ENCODE measurements around the gene GYS1. TPM values are rescaled to one million over a fixed set of nuclear protein-coding genes. Genes with fewer than 3 reads are reported as not detected.

Gene GYS1
- total RNA-seq, 4 donors from 2014 or later, result 28.8 to 42.0 (median 31.0) TPM

DNA sequence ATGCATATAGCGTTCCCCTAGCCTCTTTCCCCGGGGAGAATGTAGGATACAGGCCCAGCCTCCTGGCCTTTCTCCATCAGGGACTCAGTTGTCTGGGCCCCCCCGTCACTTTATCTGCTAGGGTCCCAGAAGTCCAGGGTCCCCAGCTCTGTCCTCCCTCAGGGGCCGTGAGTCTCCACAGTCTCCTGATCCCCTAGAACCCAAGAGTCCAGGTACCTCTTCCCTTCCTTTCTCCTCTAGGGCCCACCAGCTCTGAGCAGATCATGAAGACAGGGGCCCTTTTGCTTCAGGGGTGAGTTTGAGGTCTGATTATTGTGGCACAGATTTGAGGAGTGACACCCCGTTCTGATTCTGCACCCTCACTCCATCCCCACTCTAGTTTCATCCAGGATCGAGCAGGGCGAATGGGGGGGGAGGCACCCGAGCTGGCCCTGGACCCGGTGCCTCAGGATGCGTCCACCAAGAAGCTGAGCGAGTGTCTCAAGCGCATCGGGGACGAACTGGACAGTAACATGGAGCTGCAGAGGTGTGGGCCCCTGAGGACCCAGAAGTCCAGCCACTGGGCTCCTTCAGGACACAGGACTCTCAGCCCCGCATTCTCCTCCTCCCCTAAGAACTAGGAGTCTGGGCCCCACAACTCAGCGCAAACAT, 37.7 kb downstream of the GYS1 start:
- no peak for DNase-seq (ENCODE audit: low spot score in 2 of 2)
- peaks cover 0 to 18% (median 0%) of the 10 kb centered on the region in 3 donors for H3K36me3 ChIP-seq
- TF ChIP-seq, protein P1, sequence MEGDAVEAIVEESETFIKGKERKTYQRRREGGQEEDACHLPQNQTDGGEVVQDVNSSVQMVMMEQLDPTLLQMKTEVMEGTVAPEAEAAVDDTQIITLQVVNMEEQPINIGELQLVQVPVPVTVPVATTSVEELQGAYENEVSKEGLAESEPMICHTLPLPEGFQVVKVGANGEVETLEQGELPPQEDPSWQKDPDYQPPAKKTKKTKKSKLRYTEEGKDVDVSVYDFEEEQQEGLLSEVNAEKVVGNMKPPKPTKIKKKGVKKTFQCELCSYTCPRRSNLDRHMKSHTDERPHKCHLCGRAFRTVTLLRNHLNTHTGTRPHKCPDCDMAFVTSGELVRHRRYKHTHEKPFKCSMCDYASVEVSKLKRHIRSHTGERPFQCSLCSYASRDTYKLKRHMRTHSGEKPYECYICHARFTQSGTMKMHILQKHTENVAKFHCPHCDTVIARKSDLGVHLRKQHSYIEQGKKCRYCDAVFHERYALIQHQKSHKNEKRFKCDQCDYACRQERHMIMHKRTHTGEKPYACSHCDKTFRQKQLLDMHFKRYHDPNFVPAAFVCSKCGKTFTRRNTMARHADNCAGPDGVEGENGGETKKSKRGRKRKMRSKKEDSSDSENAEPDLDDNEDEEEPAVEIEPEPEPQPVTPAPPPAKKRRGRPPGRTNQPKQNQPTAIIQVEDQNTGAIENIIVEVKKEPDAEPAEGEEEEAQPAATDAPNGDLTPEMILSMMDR (IDR thresholded peaks at IDR 0.05), result no peak
- no peak for TF ChIP-seq EP300 (IDR thresholded peaks at IDR 0.05)
- TF ChIP-seq POLR2A (IDR thresholded peaks at IDR 0.05), result no peak
- H3K9me3 ChIP-seq, result no peaks in the 10 kb centered on the region
- 46 to 52% methylated on average over 16 of the region's 16 CpGs for WGBS, 2 donors
- peaks cover 0 to 21% (median 12%) of the 10 kb centered on the region in 4 donors for H3K4me1 ChIP-seq
- no peaks in the 10 kb centered on the region for H3K27me3 ChIP-seq
- H3K4me3 ChIP-seq, result peak overlapping the region; percentile 60 to 97 (median 92)
- peak overlapping the region; percentile 60 to 95 (median 88) for H3K27ac ChIP-seq

DNA sequence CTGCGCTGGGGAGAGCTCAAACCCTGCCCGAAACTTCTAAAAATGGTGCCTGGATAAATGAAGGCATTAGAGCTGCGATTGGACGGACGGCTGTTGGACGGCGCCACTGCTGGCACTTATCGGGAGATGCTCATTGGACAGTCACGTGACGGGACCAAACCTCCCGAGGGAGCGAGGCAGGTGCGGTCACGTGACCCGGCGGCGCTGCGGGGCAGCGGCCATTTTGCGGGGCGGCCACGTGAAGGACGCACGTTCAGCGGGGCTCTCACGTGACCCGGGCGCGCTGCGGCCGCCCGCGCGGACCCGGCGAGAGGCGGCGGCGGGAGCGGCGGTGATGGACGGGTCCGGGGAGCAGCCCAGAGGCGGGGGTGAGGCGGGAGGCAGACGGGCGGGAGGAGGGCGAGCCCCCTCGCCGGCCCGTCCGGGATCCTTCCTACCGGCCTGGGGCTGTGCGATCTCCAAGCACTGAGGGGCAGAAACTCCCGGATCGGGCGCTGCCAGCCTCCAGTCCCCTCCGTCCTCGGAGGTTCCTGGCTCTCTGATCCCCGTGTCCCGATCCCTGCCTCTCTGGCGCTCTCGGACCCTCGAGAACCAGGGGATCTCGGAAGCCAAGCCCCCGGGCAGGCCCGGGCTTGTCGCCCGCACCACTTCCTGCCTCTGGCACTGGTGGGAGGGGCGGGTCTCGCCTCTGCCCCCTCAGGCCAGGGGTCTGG, 38.4 kb downstream of the GYS1 start, which contains the start of gene BAX:
BAX (plus strand) TSS at position 281 of the 713 bp plus-strand sequence; CDS start at position 335, 54 bp downstream.
- Histone ChIP-seq H3K27ac (peak within 1 kb of the TSS; percentile 60 to 95 (median 88)), H3K27me3 (no peaks in the 10 kb centered on the region), H3K36me3 (peaks cover 0 to 14% (median 0%) of the 10 kb centered on the region in 3 donors), H3K4me1 (peaks cover 0 to 21% (median 12%) of the 10 kb centered on the region in 4 donors), H3K9me3 (no peaks in the 10 kb centered on the region), H3K4me3 (peak within 1 kb of the TSS; percentile 60 to 97 (median 92))
- peak; percentile 92 to 93 for DNase-seq (ENCODE audit: low spot score in 2 of 2)
- TF ChIP-seq, protein P1 (IDR thresholded peaks at IDR 0.05), result peak in 2 of 5 experiments; percentile 35 to 54
- TF ChIP-seq POLR2A (IDR thresholded peaks at IDR 0.05) (peak; percentile 40 to 67), EP300 (IDR thresholded peaks at IDR 0.05) (peak in 1 of 2 donors; percentile 83)
- WGBS, 2 donors, result 1% methylated on average over 39 to 62 of the region's 71 CpGs

DNA sequence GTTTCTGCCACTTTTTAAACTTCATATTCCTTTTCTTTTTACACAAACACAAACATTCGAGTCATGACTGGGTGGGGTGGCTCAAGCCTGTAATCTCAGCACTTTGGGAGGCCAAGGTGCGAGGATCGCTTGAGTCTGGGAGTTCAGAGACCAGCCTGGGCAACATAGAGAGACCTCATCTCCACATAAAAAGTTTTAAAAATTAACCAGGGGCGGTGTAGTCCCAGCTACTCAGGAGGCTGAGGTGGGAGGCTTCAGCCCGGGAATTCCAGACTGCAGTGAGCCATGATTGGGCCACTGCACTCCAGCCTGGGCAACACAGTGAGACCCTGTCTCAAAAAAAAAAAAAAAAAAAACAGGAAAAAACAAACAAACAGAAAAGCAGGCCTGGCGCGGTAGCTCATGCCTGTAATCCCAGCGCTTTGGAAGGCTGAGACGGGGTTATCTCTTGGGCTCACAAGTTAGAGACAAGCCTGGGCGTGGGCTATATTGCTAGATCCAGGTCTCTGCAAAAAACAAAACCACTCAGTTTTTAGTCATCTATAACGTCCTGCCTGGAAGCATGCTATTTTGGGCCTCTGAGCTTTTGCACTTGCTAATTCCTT, 39.0 kb downstream of the GYS1 start:
- Histone ChIP-seq H3K4me1 (peaks cover 0 to 21% (median 12%) of the 10 kb centered on the region in 4 donors), H3K9me3 (no peaks in the 10 kb centered on the region), H3K27me3 (no peaks in the 10 kb centered on the region), H3K4me3 (peak overlapping the region; percentile 60 to 97 (median 92)), H3K36me3 (peaks cover 0 to 14% (median 0%) of the 10 kb centered on the region in 3 donors), H3K27ac (peak overlapping the region; percentile 60 to 95 (median 88))
- DNase-seq (ENCODE audit: low spot score in 2 of 2), result no peak
- 45 to 53% methylated on average over 11 of the region's 11 CpGs for WGBS, 2 donors
- TF ChIP-seq, protein P1 (IDR thresholded peaks at IDR 0.05), result no peak
- TF ChIP-seq POLR2A (IDR thresholded peaks at IDR 0.05), result no peak
- no peak for TF ChIP-seq EP300 (IDR thresholded peaks at IDR 0.05)

DNA sequence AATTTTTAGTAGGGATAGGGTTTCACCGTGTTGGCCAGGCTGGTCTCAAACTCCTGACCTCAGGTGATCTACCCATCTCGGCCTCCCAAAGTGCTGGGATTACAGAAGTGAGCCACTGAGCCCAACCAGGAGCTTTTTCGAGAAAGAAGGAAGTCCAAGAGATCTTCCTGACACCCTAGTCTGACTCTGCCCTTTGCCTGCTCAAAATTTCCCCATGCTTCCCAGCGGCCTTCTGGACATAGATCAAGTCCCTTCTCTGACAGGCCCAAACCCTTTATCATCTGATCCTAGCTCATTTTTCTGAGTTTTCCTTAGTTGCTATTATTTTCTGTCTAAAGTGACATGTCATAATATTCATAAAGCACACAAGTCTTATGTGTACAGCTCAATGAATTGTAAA, 40.0 kb downstream of the GYS1 start:
- no peaks in the 10 kb centered on the region for H3K9me3 ChIP-seq
- 79 to 81% methylated on average over 4 of the region's 4 CpGs for WGBS, 2 donors
- TF ChIP-seq POLR2A (IDR thresholded peaks at IDR 0.05), result no peak
- TF ChIP-seq, protein P1 (IDR thresholded peaks at IDR 0.05), result no peak
- no peak for TF ChIP-seq EP300 (IDR thresholded peaks at IDR 0.05)
- DNase-seq (ENCODE audit: low spot score in 2 of 2), result no peak
- H3K4me1 ChIP-seq, result peaks cover 0 to 21% (median 12%) of the 10 kb centered on the region in 4 donors
- no peak overlapping the region for H3K27ac ChIP-seq
- no peaks in the 10 kb centered on the region for H3K27me3 ChIP-seq
- peaks cover 0 to 14% (median 0%) of the 10 kb centered on the region in 3 donors for H3K36me3 ChIP-seq
- H3K4me3 ChIP-seq, result no peak overlapping the region

Data from tibial nerve (tissue), 4 donors.